ENCODE measurements around the gene OSM. TPM values are rescaled to one million over a fixed set of nuclear protein-coding genes. Genes with fewer than 3 reads are reported as not detected.

The OSM gene
- total and polyA plus RNA-seq, 2 experiments from 2014 or later: 1.5 TPM; not detected in 1

GRCh38 chr22:30246814-30247376 lies 19.8 kb downstream of the OSM start:
- Histone ChIP-seq H3K9me2 (replicated peaks; ENCODE audit: insufficient read depth) (no peaks in the 10 kb centered on the region), H3K4me1 (ENCODE audit: insufficient read depth) (peaks cover 33% of the 10 kb centered on the region), H3K4me2 (peak overlapping the region; percentile 99), H3K9me3 (ENCODE audit: low read depth) (no peaks in the 10 kb centered on the region), H3K79me2 (no peaks in the 10 kb centered on the region), H3K27me3 (no peaks in the 10 kb centered on the region), H3K36me3 (replicated peaks; ENCODE audit: insufficient read depth, low read depth) (no peaks in the 10 kb centered on the region), H2AFZ (peak overlapping the region; percentile 65), H3K27ac (peak overlapping the region; percentile 89), H4K20me1 (ENCODE audit: insufficient read depth, poor library complexity, severe bottlenecking) (no peaks in the 10 kb centered on the region), H3K4me3 (peak overlapping the region; percentile 76)
- WGBS (ENCODE audit: low lambda C conversion rate, missing lambda C conversion rate): 22% methylated on average over 15 of the region's 15 CpGs
- DNase-seq (ENCODE audit: low spot score): peak; percentile 71
- no peak for TF ChIP-seq EZH2 (IDR thresholded peaks at IDR 0.05; ENCODE audit: borderline replicate concordance)
- TF ChIP-seq EZH2phosphoT487 (IDR thresholded peaks at IDR 0.05; ENCODE audit: low read depth, severe bottlenecking, unreplicated experiment): no peak
- TF ChIP-seq CTCF (IDR thresholded peaks at IDR 0.05; ENCODE audit: poor library complexity): no peak

GRCh38 chr22:30245985-30246813 lies 20.5 kb downstream of the OSM start, which contains the start of gene LIF:
LIF (minus strand) TSS chr22:30246759; CDS start chr22:30246695, 64 bp downstream.
- Histone ChIP-seq H4K20me1 (ENCODE audit: insufficient read depth, poor library complexity, severe bottlenecking) (no peaks in the 10 kb centered on the region), H3K9me2 (replicated peaks; ENCODE audit: insufficient read depth) (no peaks in the 10 kb centered on the region), H2AFZ (peak within 1 kb of the TSS; percentile 65), H3K4me2 (peak within 1 kb of the TSS; percentile 99), H3K36me3 (replicated peaks; ENCODE audit: insufficient read depth, low read depth) (no peaks in the 10 kb centered on the region), H3K4me1 (ENCODE audit: insufficient read depth) (peaks cover 33% of the 10 kb centered on the region), H3K9me3 (ENCODE audit: low read depth) (no peaks in the 10 kb centered on the region), H3K27me3 (no peaks in the 10 kb centered on the region), H3K79me2 (no peaks in the 10 kb centered on the region), H3K27ac (peak within 1 kb of the TSS; percentile 89), H3K4me3 (peak within 1 kb of the TSS; percentile 76)
- TF ChIP-seq CTCF (IDR thresholded peaks at IDR 0.05; ENCODE audit: poor library complexity): peak; percentile 15
- TF ChIP-seq EZH2phosphoT487 (IDR thresholded peaks at IDR 0.05; ENCODE audit: low read depth, severe bottlenecking, unreplicated experiment): no peak
- peak; percentile 73 for DNase-seq (ENCODE audit: low spot score)
- 1% methylated on average over 43 of the region's 64 CpGs for WGBS (ENCODE audit: low lambda C conversion rate, missing lambda C conversion rate)

GRCh38 chr22:30245181-30245984 lies 21.3 kb downstream of the OSM start:
- WGBS (ENCODE audit: low lambda C conversion rate, missing lambda C conversion rate): 21% methylated on average over 7 of the region's 15 CpGs
- Histone ChIP-seq H3K27me3 (no peaks in the 10 kb centered on the region), H2AFZ (no peak overlapping the region), H4K20me1 (ENCODE audit: insufficient read depth, poor library complexity, severe bottlenecking) (no peaks in the 10 kb centered on the region), H3K4me1 (ENCODE audit: insufficient read depth) (peaks cover 33% of the 10 kb centered on the region), H3K36me3 (replicated peaks; ENCODE audit: insufficient read depth, low read depth) (no peaks in the 10 kb centered on the region), H3K9me2 (replicated peaks; ENCODE audit: insufficient read depth) (no peaks in the 10 kb centered on the region), H3K4me2 (peak overlapping the region; percentile 99), H3K79me2 (no peaks in the 10 kb centered on the region), H3K4me3 (peak overlapping the region; percentile 76), H3K9me3 (ENCODE audit: low read depth) (no peaks in the 10 kb centered on the region), H3K27ac (peak overlapping the region; percentile 89)
- DNase-seq (ENCODE audit: low spot score): peak; percentile 44
- no peak for TF ChIP-seq EZH2 (IDR thresholded peaks at IDR 0.05; ENCODE audit: borderline replicate concordance)
- no peak for TF ChIP-seq EZH2phosphoT487 (IDR thresholded peaks at IDR 0.05; ENCODE audit: low read depth, severe bottlenecking, unreplicated experiment)
- TF ChIP-seq CTCF (IDR thresholded peaks at IDR 0.05; ENCODE audit: poor library complexity): no peak

Measured in hepatocyte (in vitro differentiated cells).